Muscle of arm (tissue), 12 donors: ENCODE results near the gene GGA2. TPM values are rescaled to one million over a fixed set of nuclear protein-coding genes. Genes with fewer than 3 reads are reported as not detected.
A peak's percentile ranks its signal among the peaks of the same experiment; 100 is the strongest.
"Not testable (repeated sequence)": the region's sequence is repeated elsewhere in the genome, so short reads cannot be mapped to it uniquely, and the experiment has no call there.

ENCODE experiments used
- DNase-seq: peaks from one replicate; pipeline ENCODE4 v3.0.0-alpha.2; 2013
- polyA plus RNA-seq, 12 donors: library from polyadenylated mRNA; unstranded; fragments of 120-200 nt; gene quantifications; one replicate each; pipeline ENCODE4 v1.2.1, GENCODE V29; 2013; ENCODE audit not compliant: insufficient read length in 12 of 12

GGA2 gene
- polyA plus RNA-seq, 12 donors, result 49.9 to 167 (median 110) TPM; not detected in 1

DNA sequence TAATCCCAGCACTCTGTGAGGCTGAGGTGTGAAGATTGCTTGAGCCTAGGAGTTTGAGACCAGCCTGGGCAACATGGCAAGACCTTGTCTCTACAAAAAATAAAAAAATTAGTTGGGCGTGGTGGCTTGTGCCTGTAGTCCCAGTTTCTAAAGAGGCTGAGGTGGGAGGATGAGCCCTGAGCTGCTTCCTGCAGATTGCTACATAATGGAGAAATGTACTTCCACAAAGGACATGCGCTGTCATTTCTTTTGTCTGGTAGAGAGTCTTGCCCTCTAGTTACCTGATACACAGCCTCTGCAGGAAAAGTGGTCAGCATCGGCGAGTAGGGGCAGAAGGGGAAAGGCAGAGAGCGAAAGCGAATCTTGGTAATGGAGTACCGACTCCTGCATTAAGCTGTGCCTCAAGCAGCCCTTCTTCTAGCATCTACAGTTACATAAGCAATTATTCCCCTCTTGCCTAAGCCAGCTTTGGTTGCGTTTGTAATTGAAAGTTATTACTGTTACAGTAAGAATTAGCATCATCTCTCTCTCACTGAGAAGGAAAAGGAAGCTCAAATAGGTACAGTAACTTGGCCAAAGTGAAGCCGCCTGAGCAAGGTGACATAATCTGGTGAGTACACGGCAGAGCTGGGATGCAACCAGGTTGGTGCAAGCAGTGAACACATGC is 18.5 kb upstream of the GGA2 start:
- DNase-seq, result no peak

DNA sequence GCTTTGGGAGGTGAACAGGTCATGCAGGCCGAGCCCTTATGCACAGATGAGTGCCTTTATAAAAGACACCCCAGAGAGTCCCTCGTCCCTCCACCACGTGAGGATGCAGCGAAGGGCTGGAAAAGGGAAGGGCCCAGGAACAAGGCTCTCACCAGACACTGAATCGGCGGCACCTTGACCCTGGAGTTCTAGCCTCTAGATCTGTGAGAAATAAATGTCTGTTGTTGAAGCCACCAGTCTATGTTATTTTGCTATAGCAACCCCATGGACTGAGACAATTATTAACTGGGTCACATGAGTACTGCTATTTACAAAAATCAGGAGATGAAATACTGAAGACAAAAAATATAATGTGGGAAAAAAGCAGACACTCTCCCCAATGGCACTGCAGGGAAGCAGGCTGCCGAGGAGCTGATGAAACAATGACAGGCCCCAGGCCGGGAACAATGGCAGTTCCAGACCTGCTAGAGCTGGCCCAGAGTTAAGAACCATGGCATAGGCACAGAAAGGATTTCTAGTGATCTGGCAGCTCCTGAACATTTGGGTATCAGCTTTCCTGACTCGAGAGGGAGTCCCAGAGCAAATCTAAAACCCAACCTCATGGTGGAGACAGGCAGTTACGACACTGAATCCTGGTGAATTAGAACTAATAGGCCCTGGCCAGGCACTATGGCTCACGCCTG is 17.8 kb upstream of the GGA2 start:
- no peak for DNase-seq

DNA sequence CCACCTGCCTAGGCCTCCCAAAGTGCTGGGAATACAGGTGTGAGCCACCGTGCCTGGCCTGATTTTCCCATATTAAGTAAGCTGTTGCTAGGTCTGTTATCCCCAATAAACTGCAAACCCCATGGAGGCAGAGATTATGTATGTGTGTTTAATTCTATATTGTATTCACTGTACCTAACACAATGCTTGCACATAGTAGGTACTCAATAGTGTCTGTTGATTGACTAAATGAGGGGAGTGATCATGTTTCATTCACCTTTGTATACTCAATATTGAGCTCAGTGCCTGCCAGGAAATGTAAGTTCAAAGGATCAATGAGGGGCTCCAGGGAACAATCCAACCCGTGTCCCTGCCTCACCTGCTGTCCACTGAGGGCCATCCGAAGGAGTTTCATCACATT is 14.6 kb upstream of the GGA2 start:
- DNase-seq, result no peak

DNA sequence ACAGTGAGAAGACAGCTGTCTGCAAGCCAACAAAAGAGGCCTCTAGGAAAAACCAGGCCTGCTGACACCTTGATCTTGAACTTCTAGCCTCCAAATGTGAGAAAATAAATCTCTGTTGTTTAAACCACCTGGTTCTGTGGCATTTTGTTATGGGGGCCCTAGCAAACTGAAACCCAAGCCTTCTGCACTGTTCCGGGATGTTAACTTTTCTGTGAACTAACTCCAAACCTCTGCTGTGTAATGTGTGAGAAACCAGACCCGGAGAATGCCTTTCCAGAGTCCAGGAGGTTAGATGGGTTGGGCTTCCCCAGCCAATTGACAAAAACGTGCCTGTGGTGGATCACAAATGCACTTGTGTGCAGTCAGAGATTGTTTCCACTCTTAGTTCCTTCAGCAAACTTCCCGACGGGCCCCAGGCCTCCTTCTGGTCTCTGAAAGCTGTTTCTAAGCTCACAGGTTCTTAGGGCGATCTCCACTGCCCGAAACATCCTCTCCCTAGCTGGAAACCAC is 13.6 kb upstream of the GGA2 start:
- DNase-seq, result no peak

DNA sequence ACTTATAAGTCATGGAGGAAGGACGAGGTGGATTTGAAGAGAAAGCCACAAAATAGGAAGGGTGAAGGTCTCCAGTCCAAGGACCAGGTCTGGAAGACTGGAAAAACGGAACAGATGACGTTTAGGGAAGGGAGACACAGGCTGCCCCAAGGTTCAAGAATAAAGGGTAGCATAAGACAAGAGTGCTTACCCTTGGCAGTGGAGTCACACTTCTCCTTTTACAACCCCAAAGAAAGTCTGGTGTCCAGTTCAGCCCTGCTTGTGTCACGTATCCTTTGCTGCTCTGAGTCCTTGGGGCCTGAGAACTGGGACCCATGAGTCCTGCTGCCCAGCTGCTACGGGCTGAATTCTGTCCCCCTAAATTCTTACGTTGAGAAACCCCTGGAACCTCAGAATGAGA is 13.0 kb upstream of the GGA2 start:
- no peak for DNase-seq

DNA sequence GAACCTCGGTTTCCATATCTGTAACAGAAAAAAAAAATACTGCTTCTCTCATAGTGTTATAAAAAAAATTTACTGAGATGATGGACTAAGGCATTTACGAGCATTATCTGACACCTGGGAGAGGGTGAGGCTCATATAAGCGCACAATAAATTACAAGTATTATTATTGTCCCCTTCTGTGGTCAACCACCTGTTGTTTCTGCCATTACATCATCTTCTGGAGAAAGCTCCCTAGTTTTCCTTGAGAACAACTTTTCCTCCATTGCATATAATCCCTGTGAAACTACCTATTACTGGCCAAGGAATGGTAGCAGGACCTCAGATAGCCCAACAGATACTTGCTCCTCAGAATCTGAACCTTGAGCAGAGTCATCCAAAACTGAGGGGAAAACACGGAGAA is 11.7 kb upstream of the GGA2 start:
- DNase-seq, result no peak

DNA sequence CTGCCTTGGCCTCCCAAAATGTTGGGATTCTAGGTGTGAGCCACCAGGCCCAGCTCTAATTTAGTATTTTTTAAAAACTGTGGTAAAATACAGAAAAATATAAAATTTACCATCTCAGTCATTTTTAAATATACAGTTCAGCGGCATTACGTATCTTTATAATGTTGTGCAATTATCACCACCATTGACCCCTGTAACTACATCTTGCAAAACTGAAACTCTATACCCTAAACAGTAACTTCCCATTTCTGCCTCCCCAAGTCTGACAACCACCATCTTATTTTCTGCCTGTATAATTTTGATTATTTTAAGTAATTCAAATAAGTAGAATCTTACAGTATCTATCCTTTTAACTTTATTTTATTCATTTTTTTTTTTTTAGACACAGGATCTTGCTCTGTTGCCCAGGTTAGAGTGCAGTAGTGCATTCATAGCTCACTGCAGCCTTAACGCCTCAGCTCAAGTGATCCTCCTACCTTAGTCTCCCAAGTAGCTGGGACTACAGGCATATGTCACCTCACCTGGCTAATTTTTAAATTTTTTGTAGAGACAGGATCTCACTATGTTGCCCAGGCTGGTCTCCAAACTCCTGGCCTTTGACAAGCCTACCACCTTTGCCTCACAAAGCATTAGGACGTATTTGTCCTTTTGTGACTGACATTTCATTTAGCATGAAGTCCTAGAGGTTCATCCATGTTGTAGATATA is 10.9 kb upstream of the GGA2 start:
- DNase-seq, result no peak

DNA sequence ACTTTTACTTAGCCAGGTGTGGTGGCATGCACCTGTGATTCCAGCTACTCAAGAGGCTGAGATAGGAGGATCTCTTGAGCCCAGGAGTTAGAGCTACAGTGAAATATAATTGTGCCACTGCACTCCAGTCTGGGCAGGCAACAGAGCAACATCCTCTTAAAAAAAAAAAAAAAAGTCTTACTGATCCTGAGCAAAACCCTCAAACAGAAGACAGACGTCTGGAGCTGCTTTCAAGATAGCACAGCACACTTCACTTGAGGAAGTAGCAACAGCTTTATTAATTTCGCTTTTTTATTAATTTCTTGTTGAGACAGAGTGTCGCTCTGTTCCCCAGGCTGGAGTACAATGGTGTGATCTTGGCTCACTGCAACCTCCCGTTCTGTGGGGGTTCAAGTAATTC is 10.2 kb upstream of the GGA2 start:
- DNase-seq, result no peak

DNA sequence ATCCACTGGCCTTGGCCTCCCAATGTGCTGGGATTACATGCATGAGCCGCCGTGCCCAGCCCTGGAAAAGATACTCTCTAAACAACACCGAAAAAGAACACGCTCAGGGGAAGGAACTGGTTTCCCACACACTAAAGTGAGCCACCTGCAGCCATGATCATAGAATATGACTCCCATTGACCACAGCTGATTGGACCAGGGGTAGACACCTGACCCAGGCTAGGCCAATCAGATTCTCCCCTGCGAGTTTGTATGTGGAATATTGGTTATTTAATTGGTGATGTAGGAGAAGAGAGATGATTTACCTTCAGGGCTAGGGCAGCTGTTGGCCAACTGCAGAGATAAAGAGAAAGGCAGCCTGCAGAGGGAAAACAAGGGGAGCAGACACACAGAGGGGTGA is 9.0 kb upstream of the GGA2 start:
- DNase-seq, result no peak

DNA sequence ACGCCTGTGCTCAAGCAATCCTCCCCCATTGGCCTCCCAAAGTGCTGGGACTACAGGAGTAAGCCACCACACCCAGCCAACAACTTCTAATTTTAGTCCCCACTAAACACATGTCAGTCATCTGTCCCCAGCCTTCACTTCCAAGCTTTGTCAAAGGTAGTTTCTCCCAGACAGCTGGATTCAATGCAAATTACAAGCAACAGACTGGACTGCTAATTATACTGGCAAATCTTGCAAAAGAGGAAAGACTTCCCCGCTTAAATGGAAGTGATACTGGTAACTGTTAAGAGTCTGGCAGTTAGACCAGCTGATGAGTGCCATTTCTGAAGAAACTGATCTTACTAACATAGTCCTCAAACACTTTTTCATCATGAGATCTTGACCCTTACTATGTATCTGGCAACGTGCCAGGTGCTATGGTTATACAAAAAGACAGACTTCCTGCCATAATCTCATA is 8.2 kb upstream of the GGA2 start:
- DNase-seq, result no peak

DNA sequence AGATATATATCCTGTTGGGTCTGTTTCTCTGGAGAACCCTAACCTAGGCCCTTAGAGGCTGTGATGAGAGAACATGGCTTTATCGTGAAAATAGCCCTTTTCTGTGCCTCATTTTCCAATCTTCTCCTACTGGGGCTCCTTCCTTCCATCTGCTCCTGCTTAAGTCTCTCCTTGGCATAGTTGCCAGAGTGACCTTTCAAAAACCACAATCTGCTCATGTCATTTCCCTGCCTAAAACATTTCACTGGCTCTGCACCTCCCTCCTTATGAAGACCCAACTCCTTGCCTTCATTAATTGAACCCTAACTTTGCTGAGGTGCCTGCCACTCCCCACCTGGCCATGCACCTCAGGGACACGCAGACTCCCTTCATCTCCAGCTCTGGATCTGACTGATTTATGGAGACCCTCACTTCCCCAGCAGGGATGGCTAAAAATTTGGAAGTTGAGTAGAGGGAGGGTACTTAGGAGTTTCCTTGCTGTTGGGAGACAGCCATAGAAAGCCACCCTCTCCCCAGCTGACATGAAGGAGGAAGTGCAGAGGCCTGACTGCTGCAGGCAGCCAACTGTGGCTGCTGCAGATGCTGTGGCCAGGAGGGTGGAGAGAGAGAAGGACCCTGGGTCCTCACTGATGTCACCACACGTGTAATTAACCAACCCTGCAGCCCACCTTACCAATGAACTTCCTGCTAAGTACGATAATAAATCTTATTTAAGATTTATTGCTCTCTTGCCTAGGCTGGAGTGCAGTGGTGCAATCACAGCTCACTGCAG is 6.3 kb upstream of the GGA2 start:
- no peak for DNase-seq

DNA sequence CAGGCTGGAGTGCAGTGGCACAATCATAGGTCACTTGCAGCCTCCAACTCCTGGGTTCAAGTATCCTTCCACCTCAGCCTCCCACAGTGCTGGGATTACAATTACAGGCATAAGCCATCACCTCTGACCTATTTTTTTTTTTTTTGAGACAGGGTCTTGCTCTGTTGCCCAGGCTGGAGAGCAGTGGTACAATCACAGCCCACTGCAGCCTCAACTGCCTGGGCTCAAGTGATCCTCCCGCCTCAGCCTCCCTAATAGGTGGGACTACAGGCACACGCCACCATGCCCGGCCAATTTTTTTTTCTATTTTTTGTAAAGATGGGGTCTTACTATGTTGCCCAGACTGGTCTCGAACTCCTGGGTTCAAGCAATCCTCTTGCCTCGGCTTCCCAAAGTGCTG is 5.6 kb upstream of the GGA2 start:
- DNase-seq, result no peak

DNA sequence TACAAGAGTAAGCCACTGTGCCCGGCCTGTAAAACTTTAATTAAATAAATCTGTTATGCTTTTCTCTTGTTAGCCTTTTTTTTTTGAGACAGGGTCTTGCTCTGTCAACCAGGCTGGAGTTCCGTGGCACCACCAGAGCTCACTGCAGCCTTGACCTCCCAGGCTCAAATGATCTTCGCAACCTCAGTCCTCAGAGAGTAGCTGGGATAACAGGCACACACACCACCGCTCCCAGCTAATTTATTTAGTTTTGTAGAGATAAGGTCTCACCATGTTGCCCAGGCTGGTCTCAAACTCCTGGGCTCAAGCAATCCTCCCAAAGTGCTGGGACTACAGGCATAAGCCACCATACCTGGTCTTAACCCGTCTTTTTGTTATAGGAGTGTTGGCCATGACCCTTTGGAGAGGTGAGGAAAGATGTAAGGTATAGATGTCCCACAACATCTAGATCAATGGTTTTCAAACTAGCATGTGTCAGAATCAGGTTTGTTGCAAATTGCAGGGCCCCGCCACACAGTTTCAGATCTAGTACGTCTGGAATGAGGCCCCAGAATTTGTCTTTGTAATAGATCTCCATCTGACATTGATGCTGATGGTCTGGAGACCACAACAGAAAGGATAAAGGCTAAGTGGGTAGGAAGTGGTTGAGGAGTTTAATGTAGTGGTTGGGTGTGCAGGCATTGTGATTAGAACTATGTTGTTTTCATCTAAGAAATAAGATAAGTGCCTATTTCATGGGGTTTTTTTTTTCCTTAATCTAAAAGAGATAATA is 4.3 kb upstream of the GGA2 start:
- DNase-seq, result no peak

DNA sequence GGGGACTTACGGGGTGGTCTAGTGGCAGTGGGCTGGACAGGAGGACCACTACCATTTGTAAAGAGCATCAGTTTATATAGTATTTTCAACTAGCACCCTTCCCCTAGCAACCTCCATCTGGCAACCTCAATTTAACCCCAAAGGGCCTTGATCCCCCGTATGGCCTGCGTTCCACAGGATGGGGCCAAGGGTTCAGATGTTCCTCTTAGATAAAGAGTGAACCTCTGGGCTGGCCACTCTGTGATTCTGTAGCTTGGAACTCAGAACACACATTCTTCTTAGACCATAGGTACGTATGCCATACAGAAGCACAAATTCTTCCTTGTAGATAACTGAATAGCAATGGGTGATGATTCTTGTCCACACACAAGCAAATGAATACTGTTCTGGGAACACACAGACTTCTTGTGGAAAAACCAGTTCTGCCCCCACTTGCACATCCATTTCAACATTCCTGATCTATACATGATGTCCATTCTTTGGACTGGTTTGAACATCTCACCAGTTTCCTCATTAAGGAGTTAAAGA is 1.9 kb upstream of the GGA2 start:
- no peak for DNase-seq

DNA sequence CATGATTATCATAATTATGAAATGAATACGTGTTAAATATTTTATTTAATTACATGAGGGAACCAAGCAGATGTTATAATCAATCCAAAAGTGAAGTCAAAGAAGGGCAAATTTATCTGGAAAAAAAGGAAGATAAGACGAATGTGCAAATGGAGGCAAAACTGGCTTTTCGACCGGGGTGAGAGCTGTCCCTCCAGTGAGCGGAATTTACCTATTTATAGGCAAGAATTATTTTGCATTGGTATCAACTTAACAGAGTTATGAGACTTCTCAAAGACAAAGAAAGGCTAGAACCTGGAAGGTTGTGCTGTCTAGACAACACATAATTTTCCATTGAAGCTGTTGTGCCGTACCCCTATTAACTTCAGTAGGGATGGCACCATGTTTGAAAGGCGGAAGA is 1.4 kb upstream of the GGA2 start:
- no peak for DNase-seq

DNA sequence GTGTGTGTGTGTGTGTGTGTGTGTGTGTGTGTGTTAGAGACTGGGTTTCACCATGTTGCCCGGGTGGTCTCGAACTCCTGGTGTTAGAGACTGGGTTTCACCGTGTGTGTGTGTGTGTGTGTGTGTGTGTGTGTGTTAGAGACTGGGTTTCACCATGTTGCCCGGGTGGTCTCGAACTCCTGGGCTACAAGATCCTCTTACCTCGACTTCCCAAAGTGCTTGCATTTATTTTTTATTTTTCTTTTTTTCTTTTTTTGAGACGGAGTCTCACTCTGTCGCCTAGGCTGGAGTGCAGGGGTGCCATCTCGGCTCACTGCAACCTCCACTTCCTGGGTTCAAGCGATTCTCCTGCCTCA is 599 bp upstream of the GGA2 start:
- DNase-seq, result not testable (repeated sequence)

DNA sequence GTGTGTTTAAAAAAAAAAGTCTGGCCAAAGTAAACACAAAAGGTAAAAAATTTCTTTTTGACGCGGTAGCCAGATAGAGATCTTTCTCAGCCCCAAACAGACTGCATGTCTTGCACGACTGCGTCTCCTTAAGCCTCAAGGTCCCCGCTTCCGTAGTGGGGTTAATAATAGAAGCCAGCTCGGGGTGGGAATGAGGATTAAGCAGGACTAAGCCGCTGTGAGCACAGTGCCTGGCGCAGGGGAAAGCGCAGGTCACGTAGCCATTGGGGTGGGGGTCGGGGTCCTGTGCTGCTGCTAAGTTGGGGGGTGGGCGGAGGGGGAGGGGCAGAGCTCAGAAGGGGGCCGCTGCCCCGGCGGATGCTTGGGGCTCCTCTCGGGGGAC is 521 bp downstream of the GGA2 start:
- DNase-seq, result peak; percentile 48

DNA sequence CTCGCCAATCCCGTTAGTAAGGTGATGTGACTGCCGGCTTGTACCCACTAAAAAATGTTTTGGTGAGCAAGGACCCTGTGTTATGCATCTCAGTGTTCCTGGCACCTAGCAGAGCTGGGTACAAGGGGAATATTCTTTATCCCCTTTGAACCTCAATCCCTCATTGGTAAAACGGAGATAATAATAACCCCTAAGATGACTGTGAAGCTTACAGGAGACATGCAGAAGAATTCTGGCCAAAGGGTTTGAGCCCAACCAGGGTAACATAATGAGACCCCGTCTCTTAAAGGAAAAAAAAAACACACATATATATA is 896 bp downstream of the GGA2 start:
- DNase-seq, result no peak

DNA sequence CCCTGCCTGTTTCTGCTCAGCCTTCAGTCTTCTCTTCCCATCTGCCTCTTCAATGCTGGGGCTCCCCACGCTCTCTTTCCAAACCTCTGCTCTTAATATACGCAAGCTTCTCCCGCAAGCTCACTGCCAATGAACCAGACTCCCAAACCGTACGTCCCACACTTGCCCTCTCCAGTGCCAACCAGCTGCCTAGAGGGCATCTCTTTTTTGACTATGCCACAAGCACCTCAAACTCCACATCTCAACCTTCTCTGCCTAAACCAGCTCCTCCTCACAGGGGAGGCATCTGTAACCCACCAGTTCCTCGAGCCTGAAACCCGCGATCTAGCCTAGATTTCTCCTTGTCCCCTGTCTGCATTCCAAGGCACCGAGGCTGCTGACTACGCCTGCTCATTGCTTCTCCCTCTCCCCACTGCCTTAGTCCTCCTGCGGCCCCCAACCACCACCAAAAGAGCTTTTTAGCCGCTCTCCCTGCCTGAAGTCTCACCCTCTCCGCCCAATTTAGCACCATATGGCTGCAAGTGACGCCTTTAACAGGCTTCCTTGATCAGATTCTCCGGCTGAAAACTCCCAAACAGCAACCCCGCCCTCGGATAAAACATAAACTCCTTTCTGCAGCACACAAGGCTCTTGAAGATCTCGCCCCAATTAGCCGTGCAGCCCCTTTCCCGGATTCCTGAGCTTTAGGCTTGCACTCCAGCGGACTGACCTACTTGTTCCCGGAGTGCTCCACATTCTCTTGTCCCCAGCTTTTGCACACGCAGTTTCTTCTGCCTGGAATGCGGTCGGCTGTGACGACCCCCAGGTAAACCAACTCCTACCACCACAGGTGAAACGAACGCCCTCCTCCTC is 1.5 kb downstream of the GGA2 start:
- no peak for DNase-seq

DNA sequence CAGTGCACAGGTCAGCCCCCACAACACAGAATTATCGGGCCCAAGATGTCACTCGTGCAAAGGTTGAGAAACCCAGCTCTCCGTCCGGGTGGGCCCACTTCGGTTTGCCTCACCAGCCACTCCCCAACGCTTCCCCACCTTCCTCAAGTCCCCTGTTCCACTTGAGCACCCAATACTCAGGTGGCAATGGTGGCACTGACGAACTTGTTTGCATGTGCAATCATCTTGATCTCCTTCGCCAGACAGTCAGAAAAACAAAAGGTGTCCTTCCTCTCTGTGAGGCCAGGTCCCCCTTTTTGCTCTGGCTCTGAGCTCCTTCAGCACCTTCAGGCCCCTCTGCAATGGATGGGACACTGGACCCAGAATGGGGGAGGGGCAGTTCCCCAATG is 3.7 kb downstream of the GGA2 start:
- DNase-seq, result no peak
